Activated CD8-positive, alpha-beta T cell treated with anti-CD3 and anti-CD28 coated beads for 36 hours (primary cell): ENCODE measurements around the gene PCDHB13. TPM values are rescaled to one million over a fixed set of nuclear protein-coding genes. Genes with fewer than 3 reads are reported as not detected.
"Not testable (repeated sequence)": the region's sequence is repeated elsewhere in the genome, so short reads cannot be mapped to it uniquely, and the experiment has no call there.

Experiments
- ATAC-seq: fragments of 200-7000 bp; cut with Tn5 transposase; one replicate; pipeline ENCODE4 v1.10.0; 2021; ENCODE audit warnings: mild to moderate bottlenecking, moderate library complexity
- CTCF ChIA-PET: fragments of 350-600 bp; sonication (Branson Sonifier 250); formaldehyde crosslinking; loops from one replicate; lab custom pipeline; 2021; ENCODE audit warnings: antibody characterized with exemption; lab: Charles Lee
- POLR2A ChIA-PET: fragments of 350-600 bp; sonication (Branson Sonifier 250); formaldehyde crosslinking; loops from one replicate; lab custom pipeline; 2021; ENCODE audit warnings: antibody characterized with exemption; lab: Charles Lee
- DNase-seq: peaks from one replicate; pipeline ENCODE4 v3.0.0-alpha.2; 2020
- H3K27ac Mint-ChIP-seq: one replicate; pipeline ENCODE4 v1.8.0; 2021; ENCODE audit warnings: mild to moderate bottlenecking, mixed read lengths
- H3K27me3 Mint-ChIP-seq: one replicate; pipeline ENCODE4 v1.8.0; 2021; ENCODE audit warnings: mixed read lengths
- H3K36me3 Mint-ChIP-seq: one replicate; pipeline ENCODE4 v1.8.0; 2021; ENCODE audit warnings: low read depth, mixed read lengths
- H3K4me1 Mint-ChIP-seq: one replicate; pipeline ENCODE4 v1.8.0; 2021; ENCODE audit warnings: low read depth, mixed read lengths
- H3K4me3 Mint-ChIP-seq: one replicate; pipeline ENCODE4 v1.8.0; 2021; ENCODE audit warnings: mild to moderate bottlenecking, moderate library complexity, mixed read lengths
- H3K9me3 Mint-ChIP-seq: one replicate; pipeline ENCODE4 v1.8.0; 2021; ENCODE audit warnings: mixed read lengths
- intact Hi-C: fragments of 100-400 bp; cut with micrococcal nuclease; formaldehyde crosslinking; loops from one replicate; pipeline ENCODE4 v1.10.0; 2022
- total RNA-seq, 2 experiments: library from RNA; stranded (reverse); gene quantifications; one replicate each; pipeline ENCODE4 v1.2.3, GENCODE V29; 2021
- TF ChIP-seq, protein P1 (sequence below): fragments of 200-600 bp; IDR thresholded peaks from one replicate; pipeline ENCODE4 v1.8.0; 2022; ENCODE audit warnings: antibody characterized with exemption, mild to moderate bottlenecking

Gene PCDHB13
- total RNA-seq, 2 experiments from 2014 or later = not detected

DNA sequence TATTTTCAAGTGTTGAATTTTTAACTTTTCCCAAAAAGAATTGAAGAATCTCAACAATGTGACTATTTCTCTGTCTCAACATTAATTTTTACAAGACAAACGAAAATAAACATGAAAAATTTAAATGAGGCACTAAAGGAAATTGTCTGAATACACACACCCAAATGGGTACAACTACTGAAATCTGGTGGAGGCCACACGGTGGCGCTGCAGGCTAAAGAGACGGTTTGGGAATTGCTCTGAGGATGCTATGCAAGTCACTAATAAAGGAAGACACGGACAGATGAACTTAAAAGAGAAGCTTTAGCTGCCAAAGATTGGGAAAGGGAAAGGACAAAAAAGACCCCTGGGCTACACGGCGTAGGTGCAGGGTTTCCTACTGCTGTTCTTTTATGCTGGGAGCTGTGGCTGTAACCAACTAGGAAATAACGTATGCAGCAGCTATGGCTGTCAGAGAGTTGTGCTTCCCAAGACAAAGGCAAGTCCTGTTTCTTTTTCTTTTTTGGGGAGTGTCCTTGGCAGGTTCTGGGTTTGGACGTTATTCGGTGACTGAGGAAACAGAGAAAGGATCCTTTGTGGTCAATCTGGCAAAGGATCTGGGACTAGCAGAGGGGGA lies 21.5 kb upstream of the PCDHB13 start, which contains the start of gene PCDHB10:
PCDHB10 (plus strand) TSS at position 244 of the 616 bp plus-strand sequence; CDS start at position 444, 200 bp downstream.
- intact Hi-C loops = no loop called here
- peak; percentile 63 for DNase-seq
- TF ChIP-seq, protein P1, sequence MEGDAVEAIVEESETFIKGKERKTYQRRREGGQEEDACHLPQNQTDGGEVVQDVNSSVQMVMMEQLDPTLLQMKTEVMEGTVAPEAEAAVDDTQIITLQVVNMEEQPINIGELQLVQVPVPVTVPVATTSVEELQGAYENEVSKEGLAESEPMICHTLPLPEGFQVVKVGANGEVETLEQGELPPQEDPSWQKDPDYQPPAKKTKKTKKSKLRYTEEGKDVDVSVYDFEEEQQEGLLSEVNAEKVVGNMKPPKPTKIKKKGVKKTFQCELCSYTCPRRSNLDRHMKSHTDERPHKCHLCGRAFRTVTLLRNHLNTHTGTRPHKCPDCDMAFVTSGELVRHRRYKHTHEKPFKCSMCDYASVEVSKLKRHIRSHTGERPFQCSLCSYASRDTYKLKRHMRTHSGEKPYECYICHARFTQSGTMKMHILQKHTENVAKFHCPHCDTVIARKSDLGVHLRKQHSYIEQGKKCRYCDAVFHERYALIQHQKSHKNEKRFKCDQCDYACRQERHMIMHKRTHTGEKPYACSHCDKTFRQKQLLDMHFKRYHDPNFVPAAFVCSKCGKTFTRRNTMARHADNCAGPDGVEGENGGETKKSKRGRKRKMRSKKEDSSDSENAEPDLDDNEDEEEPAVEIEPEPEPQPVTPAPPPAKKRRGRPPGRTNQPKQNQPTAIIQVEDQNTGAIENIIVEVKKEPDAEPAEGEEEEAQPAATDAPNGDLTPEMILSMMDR = peak; percentile 60
- POLR2A ChIA-PET = no interaction called here
- Mint-ChIP-seq H3K4me1 (peaks cover under 1% of the 10 kb centered on the region), H3K27ac (no peak within 1 kb of the TSS), H3K27me3 (peaks cover 29% of the 10 kb centered on the region), H3K4me3 (no peak within 1 kb of the TSS), H3K36me3 (peaks cover 6% of the 10 kb centered on the region), H3K9me3 (peaks cover 23% of the 10 kb centered on the region)
- CTCF ChIA-PET = interaction anchor here (0.9 to 2.1 kb wide), 8 partner anchors 10 to 366 kb away, joined by 3 to 8 read pairs (median 4); partner anchors contain the start of gene PCDHB16
- no peak for ATAC-seq

DNA sequence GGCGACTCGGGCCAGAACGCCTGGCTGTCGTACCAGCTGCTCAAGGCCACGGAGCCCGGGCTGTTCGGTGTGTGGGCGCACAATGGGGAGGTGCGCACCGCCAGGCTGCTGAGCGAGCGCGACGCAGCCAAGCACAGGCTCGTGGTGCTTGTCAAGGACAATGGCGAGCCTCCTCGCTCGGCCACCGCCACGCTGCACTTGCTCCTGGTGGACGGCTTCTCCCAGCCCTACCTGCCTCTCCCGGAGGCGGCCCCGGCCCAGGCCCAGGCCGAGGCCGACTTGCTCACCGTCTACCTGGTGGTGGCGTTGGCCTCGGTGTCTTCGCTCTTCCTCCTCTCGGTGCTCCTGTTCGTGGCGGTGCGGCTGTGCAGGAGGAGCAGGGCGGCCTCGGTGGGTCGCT lies 19.4 kb upstream of the PCDHB13 start:
- DNase-seq, H3K4me3 Mint-ChIP-seq, ATAC-seq, intact Hi-C loops, CTCF ChIA-PET, H3K36me3 Mint-ChIP-seq, H3K4me1 Mint-ChIP-seq, POLR2A ChIA-PET, H3K27ac Mint-ChIP-seq: not testable (repeated sequence)
- H3K9me3 Mint-ChIP-seq = peaks cover 25% of the 10 kb centered on the region
- H3K27me3 Mint-ChIP-seq = peaks cover 21% of the 10 kb centered on the region

GRCh38 chr5:141196363-141196762 lies 17.4 kb upstream of the PCDHB13 start:
- DNase-seq (no peak), ATAC-seq (no peak)
- intact Hi-C loops = no loop called here
- Mint-ChIP-seq H3K36me3 (peaks cover 3% of the 10 kb centered on the region), H3K4me3 (no peak overlapping the region), H3K27me3 (peaks cover 32% of the 10 kb centered on the region), H3K27ac (no peak overlapping the region), H3K9me3 (peaks cover 32% of the 10 kb centered on the region), H3K4me1 (no peaks in the 10 kb centered on the region)
- ChIA-PET CTCF (interaction anchor here (1.0 to 2.7 kb wide), 3 partner anchors 9 to 46 kb away, joined by 4 to 12 read pairs (median 6); partner anchors contain the start of genes PCDHB6 and PCDHB9), POLR2A (no interaction called here)
- TF ChIP-seq, protein P1 = no peak

GRCh38 chr5:141199359-141200235 lies 14.1 kb upstream of the PCDHB13 start, which contains the start of gene PCDHB11:
TSS of gene PCDHB11 (plus strand) at chr5:141199627. CDS start at chr5:141199775, 148 bp downstream.
- TF ChIP-seq, protein P1 = no peak
- POLR2A ChIA-PET = no interaction called here
- H3K27me3 Mint-ChIP-seq = peaks cover 16% of the 10 kb centered on the region
- H3K4me3 Mint-ChIP-seq = no peak within 1 kb of the TSS
- DNase-seq = peak; percentile 13
- peaks cover 28% of the 10 kb centered on the region for H3K9me3 Mint-ChIP-seq
- CTCF ChIA-PET = interaction anchor here (0.7 to 2.2 kb wide), 11 partner anchors 9 to 358 kb away, joined by 3 to 10 read pairs (median 3); partner anchors contain the start of genes PCDHB14, PCDHB9 and TAF7
- no peak within 1 kb of the TSS for H3K27ac Mint-ChIP-seq
- intact Hi-C loops = no loop called here
- ATAC-seq = no peak
- H3K36me3 Mint-ChIP-seq = no peaks in the 10 kb centered on the region
- no peaks in the 10 kb centered on the region for H3K4me1 Mint-ChIP-seq

DNA sequence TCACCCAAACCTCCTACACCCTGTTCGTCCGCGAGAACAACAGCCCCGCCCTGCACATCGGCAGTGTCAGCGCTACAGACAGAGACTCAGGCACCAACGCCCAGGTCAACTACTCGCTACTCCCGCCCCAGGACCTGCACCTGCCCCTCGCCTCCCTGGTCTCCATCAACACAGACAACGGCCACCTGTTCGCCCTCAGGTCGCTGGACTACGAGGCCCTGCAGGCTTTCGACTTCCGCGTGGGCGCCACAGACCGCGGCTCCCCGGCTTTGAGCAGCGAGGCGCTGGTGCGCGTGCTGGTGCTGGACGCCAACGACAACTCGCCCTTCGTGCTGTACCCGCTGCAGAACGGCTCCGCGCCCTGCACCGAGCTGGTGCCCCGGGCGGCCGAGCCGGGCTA lies 12.6 kb upstream of the PCDHB13 start:
- DNase-seq, H3K4me3 Mint-ChIP-seq, H3K36me3 Mint-ChIP-seq, CTCF ChIA-PET, H3K4me1 Mint-ChIP-seq, intact Hi-C loops, H3K27ac Mint-ChIP-seq, POLR2A ChIA-PET, ATAC-seq: not testable (repeated sequence)
- H3K27me3 Mint-ChIP-seq = peaks cover 16% of the 10 kb centered on the region
- peaks cover 25% of the 10 kb centered on the region for H3K9me3 Mint-ChIP-seq

GRCh38 chr5:141201646-141202045 lies 12.1 kb upstream of the PCDHB13 start:
- H3K36me3 Mint-ChIP-seq, H3K4me3 Mint-ChIP-seq, H3K4me1 Mint-ChIP-seq, intact Hi-C loops, CTCF ChIA-PET, POLR2A ChIA-PET, H3K27ac Mint-ChIP-seq, DNase-seq, ATAC-seq: not testable (repeated sequence)
- H3K27me3 Mint-ChIP-seq = peaks cover 19% of the 10 kb centered on the region
- H3K9me3 Mint-ChIP-seq = peaks cover 21% of the 10 kb centered on the region
